ENCODE measurements around the gene EML4. TPM values are rescaled to one million over a fixed set of nuclear protein-coding genes. Genes with fewer than 3 reads are reported as not detected.

EML4 gene
- total RNA-seq, 4 donors from 2014 or later = 3.0 to 5.0 (median 4.6) TPM

DNA sequence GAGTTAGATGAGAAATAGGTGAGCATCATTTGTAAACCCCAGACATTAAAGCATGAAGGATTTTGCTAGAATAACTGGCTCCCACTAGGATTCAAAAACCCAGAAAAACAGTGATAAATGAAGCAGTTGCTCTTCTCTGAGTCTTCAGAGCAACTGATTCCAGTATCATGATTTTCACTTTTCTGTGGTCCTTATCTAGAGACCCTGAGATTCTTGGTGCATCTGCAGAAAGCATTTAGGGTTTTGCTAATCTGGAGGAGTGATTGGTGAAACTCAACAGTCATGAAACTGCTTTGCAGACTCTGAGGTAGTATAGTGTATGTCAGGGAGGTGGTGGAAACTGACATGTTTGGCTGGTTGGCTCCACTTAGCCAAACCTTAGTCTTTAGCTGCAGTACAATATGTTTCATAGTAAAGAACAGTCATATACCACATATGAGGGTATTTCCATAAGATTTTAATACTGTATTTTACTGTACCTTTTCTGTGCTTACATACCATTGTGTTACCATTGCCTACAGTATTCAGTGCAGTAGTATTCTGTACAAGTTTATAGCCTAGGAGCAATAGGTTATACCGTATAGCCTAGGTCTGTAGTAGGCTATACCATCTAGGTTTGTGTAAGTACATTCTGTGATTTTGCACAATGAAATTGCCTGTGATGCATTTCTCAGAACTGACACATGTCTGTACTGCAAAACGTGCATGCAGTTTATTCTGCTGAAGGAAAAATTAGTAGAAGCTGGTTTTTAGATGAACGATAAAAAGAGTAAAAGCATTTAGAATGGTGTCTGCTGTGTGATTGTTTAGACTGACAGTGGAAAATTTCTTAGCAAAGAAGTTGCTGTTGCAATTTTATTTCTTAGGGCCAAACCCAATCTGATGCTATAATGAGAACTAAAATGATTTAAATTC lies 23.8 kb downstream of the EML4 start:
- H3K27me3 ChIP-seq = no peaks in the 10 kb centered on the region
- DNase-seq (no peak), ATAC-seq (no peak)
- no peaks in the 10 kb centered on the region for H3K4me1 ChIP-seq
- no peak overlapping the region for H3K27ac ChIP-seq
- no peaks in the 10 kb centered on the region for H3K36me3 ChIP-seq
- in situ Hi-C loops (cut with MboI; ENCODE audit: low sequenced_read_pairs in 4 of 4) (no loop called here), intact Hi-C loops (cut with DNase I; ENCODE audit: low total_unique reads) (no loop called here)
- no peaks in the 10 kb centered on the region for H3K9me3 ChIP-seq
- no peak overlapping the region for H3K4me3 ChIP-seq
- no peak for TF ChIP-seq POLR2A (IDR thresholded peaks at IDR 0.05)
- TF ChIP-seq, protein P1, sequence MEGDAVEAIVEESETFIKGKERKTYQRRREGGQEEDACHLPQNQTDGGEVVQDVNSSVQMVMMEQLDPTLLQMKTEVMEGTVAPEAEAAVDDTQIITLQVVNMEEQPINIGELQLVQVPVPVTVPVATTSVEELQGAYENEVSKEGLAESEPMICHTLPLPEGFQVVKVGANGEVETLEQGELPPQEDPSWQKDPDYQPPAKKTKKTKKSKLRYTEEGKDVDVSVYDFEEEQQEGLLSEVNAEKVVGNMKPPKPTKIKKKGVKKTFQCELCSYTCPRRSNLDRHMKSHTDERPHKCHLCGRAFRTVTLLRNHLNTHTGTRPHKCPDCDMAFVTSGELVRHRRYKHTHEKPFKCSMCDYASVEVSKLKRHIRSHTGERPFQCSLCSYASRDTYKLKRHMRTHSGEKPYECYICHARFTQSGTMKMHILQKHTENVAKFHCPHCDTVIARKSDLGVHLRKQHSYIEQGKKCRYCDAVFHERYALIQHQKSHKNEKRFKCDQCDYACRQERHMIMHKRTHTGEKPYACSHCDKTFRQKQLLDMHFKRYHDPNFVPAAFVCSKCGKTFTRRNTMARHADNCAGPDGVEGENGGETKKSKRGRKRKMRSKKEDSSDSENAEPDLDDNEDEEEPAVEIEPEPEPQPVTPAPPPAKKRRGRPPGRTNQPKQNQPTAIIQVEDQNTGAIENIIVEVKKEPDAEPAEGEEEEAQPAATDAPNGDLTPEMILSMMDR (IDR thresholded peaks at IDR 0.05 in 4 of 5, conservative IDR thresholded peaks at IDR 0.05 in 1 of 5) = no peak

DNA sequence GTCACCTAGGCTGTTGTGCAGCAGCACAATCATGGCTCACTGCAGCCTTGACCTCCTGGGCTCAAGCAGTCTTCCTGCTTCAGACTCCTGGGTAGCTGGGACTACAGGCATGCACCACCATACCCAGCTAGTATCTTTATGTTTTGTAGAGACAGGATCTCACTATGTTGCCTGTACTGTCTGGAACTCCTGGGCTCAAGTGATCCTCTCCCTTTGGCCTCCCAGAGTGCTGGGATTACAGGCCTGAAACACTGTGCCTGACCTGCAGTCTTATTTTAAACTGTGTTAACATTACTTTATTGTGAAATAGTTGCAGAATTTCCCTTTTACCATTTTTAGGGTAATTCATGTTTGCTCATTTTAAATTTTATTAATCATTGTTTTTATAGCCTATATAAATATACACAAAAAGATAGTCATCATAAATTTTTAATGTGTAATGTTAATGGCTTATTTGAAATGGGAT lies 24.6 kb downstream of the EML4 start:
- no peak for DNase-seq
- no peaks in the 10 kb centered on the region for H3K36me3 ChIP-seq
- no peak overlapping the region for H3K27ac ChIP-seq
- H3K9me3 ChIP-seq = no peaks in the 10 kb centered on the region
- intact Hi-C loops (cut with DNase I; ENCODE audit: low total_unique reads) = no loop called here
- no peak overlapping the region for H3K4me3 ChIP-seq
- no peak for ATAC-seq
- H3K27me3 ChIP-seq = no peaks in the 10 kb centered on the region
- no peaks in the 10 kb centered on the region for H3K4me1 ChIP-seq
- TF ChIP-seq, protein P1 (IDR thresholded peaks at IDR 0.05 in 4 of 5, conservative IDR thresholded peaks at IDR 0.05 in 1 of 5) = no peak
- TF ChIP-seq POLR2A (IDR thresholded peaks at IDR 0.05) = no peak
- in situ Hi-C loops (cut with MboI; ENCODE audit: low sequenced_read_pairs in 4 of 4) = no loop called here

DNA sequence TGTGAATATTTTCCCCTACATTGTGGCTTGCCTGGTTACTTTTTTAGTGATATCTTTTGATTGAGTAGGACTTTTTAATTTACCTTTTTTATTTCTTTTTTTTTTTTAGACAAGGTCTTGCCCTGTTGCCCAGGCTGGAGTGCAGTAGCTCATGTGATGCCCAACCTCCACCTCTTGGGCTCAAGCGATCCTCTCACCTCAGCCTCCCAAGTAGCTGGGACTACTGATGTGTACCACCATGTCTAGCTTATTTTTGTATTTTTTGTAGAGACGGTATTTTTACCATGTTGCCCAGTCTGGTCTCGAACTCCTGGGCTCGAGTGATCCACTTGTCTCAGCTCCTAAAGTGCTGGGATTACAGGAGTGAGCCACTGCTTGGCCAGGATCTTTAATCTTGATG lies 25.3 kb downstream of the EML4 start:
- H3K27ac ChIP-seq = no peak overlapping the region
- DNase-seq = no peak
- H3K4me1 ChIP-seq = no peaks in the 10 kb centered on the region
- no peaks in the 10 kb centered on the region for H3K27me3 ChIP-seq
- no peak overlapping the region for H3K4me3 ChIP-seq
- H3K36me3 ChIP-seq = no peaks in the 10 kb centered on the region
- intact Hi-C loops (cut with DNase I; ENCODE audit: low total_unique reads) (no loop called here), in situ Hi-C loops (cut with MboI; ENCODE audit: low sequenced_read_pairs in 4 of 4) (no loop called here)
- TF ChIP-seq, protein P1 (IDR thresholded peaks at IDR 0.05 in 4 of 5, conservative IDR thresholded peaks at IDR 0.05 in 1 of 5) = no peak
- no peak for TF ChIP-seq POLR2A (IDR thresholded peaks at IDR 0.05)
- no peaks in the 10 kb centered on the region for H3K9me3 ChIP-seq
- ATAC-seq = no peak

DNA sequence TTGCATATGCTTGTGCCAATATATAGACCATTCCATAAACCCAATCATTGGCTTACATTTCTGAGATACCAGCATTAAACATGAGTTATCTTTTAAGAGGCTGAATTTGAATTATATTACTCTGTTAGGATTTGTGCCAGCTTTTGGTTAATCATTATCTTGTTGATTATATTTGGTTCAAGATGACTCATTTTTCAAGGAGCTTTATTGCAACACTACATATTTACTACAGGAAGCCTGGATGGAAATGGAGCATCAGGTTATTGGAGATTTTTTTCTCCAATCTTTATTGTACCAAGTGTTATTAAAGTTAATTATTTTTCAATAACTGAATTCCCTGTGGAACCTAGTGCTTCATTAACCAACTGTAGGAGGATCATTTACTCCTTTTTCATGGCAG lies 26.4 kb downstream of the EML4 start:
- in situ Hi-C loops (cut with MboI; ENCODE audit: low sequenced_read_pairs in 4 of 4) = no loop called here
- no peak for ATAC-seq
- H3K9me3 ChIP-seq = no peaks in the 10 kb centered on the region
- H3K27ac ChIP-seq = no peak overlapping the region
- no peak overlapping the region for H3K4me3 ChIP-seq
- no peaks in the 10 kb centered on the region for H3K36me3 ChIP-seq
- no peaks in the 10 kb centered on the region for H3K4me1 ChIP-seq
- TF ChIP-seq POLR2A (IDR thresholded peaks at IDR 0.05) = no peak
- TF ChIP-seq, protein P1 (IDR thresholded peaks at IDR 0.05 in 4 of 5, conservative IDR thresholded peaks at IDR 0.05 in 1 of 5) = no peak
- DNase-seq = no peak
- intact Hi-C loops (cut with DNase I; ENCODE audit: low total_unique reads) = no loop called here
- no peaks in the 10 kb centered on the region for H3K27me3 ChIP-seq

Measured in gastrocnemius medialis (tissue), 4 donors.